Endodermal cell (in vitro differentiated cells): ENCODE data around the gene MORN4. TPM values are rescaled to one million over a fixed set of nuclear protein-coding genes. Genes with fewer than 3 reads are reported as not detected.
A peak's percentile ranks its signal among the peaks of the same experiment; 100 is the strongest.

ENCODE experiments used
- DNase-seq: peaks from one replicate; pipeline ENCODE4 v3.0.0-alpha.2; 2017
- H3K27ac ChIP-seq: 2 replicates; pipeline ENCODE4 v1.5.1; 2013; ENCODE audit warnings: mild to moderate bottlenecking, low read depth, low read length, moderate library complexity
- H3K27me3 ChIP-seq: 2 replicates; pipeline ENCODE4 v1.6.1; 2013; ENCODE audit warnings: mild to moderate bottlenecking, low read length, moderate library complexity; ENCODE audit not compliant: insufficient read depth, control insufficient read depth, poor library complexity, severe bottlenecking
- H3K36me3 ChIP-seq: 2 replicates; pipeline ENCODE4 v1.7.0; 2013; ENCODE audit warnings: mild to moderate bottlenecking, low read length, moderate library complexity; ENCODE audit not compliant: control insufficient read depth, insufficient read depth
- H3K4me1 ChIP-seq: one replicate; pipeline ENCODE4 v1.7.0; 2013; ENCODE audit warnings: low read length; ENCODE audit not compliant: control insufficient read depth, insufficient read depth
- H3K4me3 ChIP-seq: 2 replicates; pipeline ENCODE4 v1.5.1; 2013; ENCODE audit warnings: mild to moderate bottlenecking, low read length, moderate library complexity
- H3K9ac ChIP-seq: 2 replicates; pipeline ENCODE4 v1.6.1; 2013; ENCODE audit warnings: mild to moderate bottlenecking, low read length, moderate library complexity; ENCODE audit not compliant: poor library complexity, severe bottlenecking; ENCODE audit errors: extremely low read depth
- H3K9me3 ChIP-seq: 2 replicates; pipeline ENCODE4 v1.6.1; 2013; ENCODE audit warnings: mild to moderate bottlenecking, low read length, moderate library complexity; ENCODE audit not compliant: control insufficient read depth
- H3K27ac Mint-ChIP-seq: 2 replicates; pipeline ENCODE4 v1.8.0; 2020; ENCODE audit warnings: mixed read lengths
- H3K27me3 Mint-ChIP-seq: 2 replicates; pipeline ENCODE4 v1.8.0; 2021; ENCODE audit warnings: mild to moderate bottlenecking, mixed read lengths; ENCODE audit not compliant: insufficient read depth
- H3K36me3 Mint-ChIP-seq: 2 replicates; pipeline ENCODE4 v1.8.0; 2020; ENCODE audit warnings: low read depth, mixed read lengths
- H3K4me1 Mint-ChIP-seq: 2 replicates; pipeline ENCODE4 v1.8.0; 2020; ENCODE audit warnings: mixed read lengths
- H3K4me3 Mint-ChIP-seq: 2 replicates; pipeline ENCODE4 v1.8.0; 2020; ENCODE audit warnings: mild to moderate bottlenecking, moderate library complexity, mixed read lengths
- H3K9me3 Mint-ChIP-seq: 2 replicates; pipeline ENCODE4 v1.8.0; 2020; ENCODE audit warnings: mild to moderate bottlenecking, mixed read lengths
- WGBS, 2 experiments: methylation state at CpG; one replicate each; pipeline versions ENCODE4 v1.1.5 to v1.1.7; 2013; ENCODE audit warnings: missing lambda C conversion rate in 2 of 2, mixed read lengths in 1 of 2; ENCODE audit not compliant: insufficient coverage in 1 of 2, insufficient read length in 1 of 2; 5-methylcytosine and 5-hydroxymethylcytosine counted together
- total RNA-seq, 2 donors: library from RNA; stranded (reverse); fragmentation: NEBNext Ultra II Directional in 1 of 2; extraction: Animal tissue kit (Norgen Biotek cat#: 25700) in 1 of 2; gene quantifications; 2 replicates in 1 of 2; 3 replicates in 1 of 2; pipeline ENCODE4 v1.2.1, GENCODE V29; 2021
- TF ChIP-seq, protein P1 (sequence below): fragments of 200-600 bp; sonication (generic); conservative IDR thresholded peaks from 2 replicates; pipeline ENCODE4 v1.5.0; 2021; ENCODE audit warnings: antibody characterized with exemption, mild to moderate bottlenecking

The MORN4 gene
- total RNA-seq, 2 donors from 2014 or later, result 19.0 to 21.3 TPM

DNA sequence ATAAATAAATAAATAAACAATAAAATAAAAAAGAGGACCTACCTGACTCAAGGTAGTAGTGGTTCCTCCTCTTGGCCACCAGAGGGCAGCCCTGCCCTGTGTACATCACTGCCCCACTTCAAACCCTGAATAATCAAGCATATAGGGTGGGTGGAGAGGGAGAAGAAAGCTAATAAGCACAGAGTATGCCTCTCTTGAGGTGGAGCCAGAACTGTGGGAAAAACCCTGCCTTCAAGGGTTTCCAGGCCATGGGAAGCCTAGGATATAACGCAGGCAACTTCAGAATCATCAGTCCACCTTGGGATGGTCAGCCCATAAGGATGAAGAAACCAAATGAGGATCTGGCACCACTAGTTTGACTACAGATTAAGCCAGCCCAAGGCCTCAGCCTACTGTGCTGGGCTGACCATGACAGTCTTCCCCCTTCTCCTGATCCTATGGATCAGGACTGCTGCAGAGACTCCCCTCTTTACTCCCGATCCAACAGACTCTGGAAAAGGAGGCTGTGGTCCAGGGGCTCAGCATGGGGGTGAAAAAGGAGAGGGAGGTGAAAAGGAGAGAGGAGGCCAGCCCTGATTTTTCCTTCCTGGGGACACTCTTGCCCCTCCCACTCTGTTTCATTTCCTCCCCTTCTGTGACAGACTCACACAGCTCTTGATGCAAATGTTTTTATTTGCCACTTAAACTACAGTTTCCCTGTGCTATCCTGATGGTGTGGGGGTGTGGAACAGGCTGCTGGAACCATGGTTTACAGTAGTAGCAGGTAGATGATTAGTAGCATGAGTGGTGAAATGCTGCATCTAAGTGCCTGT lies 43.7 kb upstream of the MORN4 start:
- Mint-ChIP-seq H3K27ac (no peak overlapping the region), H3K27me3 (no peaks in the 10 kb centered on the region)

DNA sequence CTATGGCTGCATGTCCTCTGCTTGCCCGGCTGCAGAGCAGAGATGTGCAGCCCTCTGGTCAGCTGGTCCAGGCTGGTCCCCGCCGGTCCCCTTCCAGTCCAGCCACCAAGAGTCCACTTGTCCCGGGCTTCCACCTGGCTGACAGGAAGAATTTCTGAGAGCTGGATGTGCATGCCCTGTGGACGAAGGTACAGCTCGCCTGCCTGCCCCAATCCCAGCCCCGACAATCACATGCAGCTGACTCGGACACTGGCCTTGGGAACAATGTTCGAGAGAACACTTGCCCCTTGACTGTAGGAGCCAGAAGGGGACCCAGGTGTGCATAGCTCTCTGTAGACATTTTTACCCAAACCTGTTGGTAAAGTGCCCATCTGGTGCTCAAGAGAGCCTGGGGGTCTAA lies 41.9 kb upstream of the MORN4 start:
- H3K4me1 Mint-ChIP-seq, result no peaks in the 10 kb centered on the region
- TF ChIP-seq, protein P1, sequence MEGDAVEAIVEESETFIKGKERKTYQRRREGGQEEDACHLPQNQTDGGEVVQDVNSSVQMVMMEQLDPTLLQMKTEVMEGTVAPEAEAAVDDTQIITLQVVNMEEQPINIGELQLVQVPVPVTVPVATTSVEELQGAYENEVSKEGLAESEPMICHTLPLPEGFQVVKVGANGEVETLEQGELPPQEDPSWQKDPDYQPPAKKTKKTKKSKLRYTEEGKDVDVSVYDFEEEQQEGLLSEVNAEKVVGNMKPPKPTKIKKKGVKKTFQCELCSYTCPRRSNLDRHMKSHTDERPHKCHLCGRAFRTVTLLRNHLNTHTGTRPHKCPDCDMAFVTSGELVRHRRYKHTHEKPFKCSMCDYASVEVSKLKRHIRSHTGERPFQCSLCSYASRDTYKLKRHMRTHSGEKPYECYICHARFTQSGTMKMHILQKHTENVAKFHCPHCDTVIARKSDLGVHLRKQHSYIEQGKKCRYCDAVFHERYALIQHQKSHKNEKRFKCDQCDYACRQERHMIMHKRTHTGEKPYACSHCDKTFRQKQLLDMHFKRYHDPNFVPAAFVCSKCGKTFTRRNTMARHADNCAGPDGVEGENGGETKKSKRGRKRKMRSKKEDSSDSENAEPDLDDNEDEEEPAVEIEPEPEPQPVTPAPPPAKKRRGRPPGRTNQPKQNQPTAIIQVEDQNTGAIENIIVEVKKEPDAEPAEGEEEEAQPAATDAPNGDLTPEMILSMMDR, result no peak
- H3K4me3 Mint-ChIP-seq, result no peak overlapping the region
- peaks cover 46% of the 10 kb centered on the region for H3K36me3 Mint-ChIP-seq
- H3K4me3 ChIP-seq, result no peak overlapping the region
- H3K27me3 ChIP-seq, result no peaks in the 10 kb centered on the region
- H3K4me1 ChIP-seq, result no peaks in the 10 kb centered on the region
- no peak overlapping the region for H3K9ac ChIP-seq
- no peaks in the 10 kb centered on the region for H3K27me3 Mint-ChIP-seq
- WGBS, 2 experiments, result 92 to 98% methylated on average over 8 to 9 of the region's 9 CpGs
- peaks cover 49% of the 10 kb centered on the region for H3K36me3 ChIP-seq
- no peak for DNase-seq
- no peak overlapping the region for H3K27ac ChIP-seq
- no peaks in the 10 kb centered on the region for H3K9me3 ChIP-seq
- H3K27ac Mint-ChIP-seq, result no peak overlapping the region
- H3K9me3 Mint-ChIP-seq, result no peaks in the 10 kb centered on the region

More for the DNA sequence above, 43.7 kb upstream of the MORN4 start:
- Histone ChIP-seq H3K4me3 (no peak overlapping the region), H3K36me3 (peaks cover 42% of the 10 kb centered on the region), H3K4me1 (peaks cover 2% of the 10 kb centered on the region), H3K27ac (no peak overlapping the region), H3K27me3 (no peaks in the 10 kb centered on the region), H3K9me3 (no peaks in the 10 kb centered on the region), H3K9ac (no peak overlapping the region)
- TF ChIP-seq, protein P1, result peak; percentile 97
- H3K36me3 Mint-ChIP-seq, result peaks cover 36% of the 10 kb centered on the region
- H3K4me1 Mint-ChIP-seq, result peaks cover under 1% of the 10 kb centered on the region
- H3K9me3 Mint-ChIP-seq, result no peaks in the 10 kb centered on the region
- 87 to 93% methylated on average over 1 to 2 of the region's 2 CpGs for whole genome bisulfite sequencing, 2 experiments
- DNase-seq, result peak; percentile 72
- no peak overlapping the region for H3K4me3 Mint-ChIP-seq

DNA sequence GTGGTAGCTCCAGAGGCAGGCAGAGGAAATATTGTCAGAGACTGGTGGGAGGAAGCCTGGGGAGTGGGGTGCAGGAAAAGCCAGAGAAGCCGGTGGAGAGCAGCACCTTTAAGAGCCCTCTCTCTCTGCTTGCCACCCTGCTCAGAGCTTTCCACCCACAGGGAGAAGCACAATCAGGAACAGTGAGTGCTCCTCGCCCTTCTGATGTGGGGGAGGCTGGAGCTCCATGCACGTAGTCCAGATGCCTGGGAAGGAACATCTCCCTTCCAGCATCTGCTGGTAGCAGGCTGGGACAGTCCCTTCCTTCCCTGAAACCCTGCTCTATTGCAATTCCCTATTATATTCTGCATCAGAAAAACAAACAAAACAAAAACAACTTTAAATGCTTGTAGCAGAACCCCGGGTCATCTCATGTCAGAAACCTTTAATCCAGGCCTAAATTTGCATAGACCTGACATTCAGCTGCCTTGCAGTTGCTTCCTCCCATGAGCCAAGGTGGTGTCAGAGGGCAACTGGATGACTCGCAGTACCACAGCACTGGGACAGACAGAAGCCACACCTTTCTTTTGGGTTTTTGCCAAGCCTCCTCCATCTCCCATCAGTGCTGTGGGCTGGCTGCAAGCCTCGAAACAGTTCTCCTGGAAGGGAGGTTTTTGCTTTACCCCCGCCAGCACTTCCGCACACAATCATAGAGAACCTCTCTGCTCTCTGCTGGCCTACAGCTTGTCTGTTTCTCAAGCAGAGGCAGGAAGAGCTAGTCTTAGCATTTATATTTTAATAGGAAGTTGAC lies 40.6 kb upstream of the MORN4 start:
- Mint-ChIP-seq H3K36me3 (peaks cover 53% of the 10 kb centered on the region), H3K27me3 (no peaks in the 10 kb centered on the region), H3K4me3 (no peak overlapping the region), H3K9me3 (no peaks in the 10 kb centered on the region), H3K27ac (peak overlapping the region; percentile 22), H3K4me1 (no peaks in the 10 kb centered on the region)
- Histone ChIP-seq H3K9me3 (no peaks in the 10 kb centered on the region), H3K36me3 (peaks cover 55% of the 10 kb centered on the region), H3K27ac (no peak overlapping the region), H3K4me1 (no peaks in the 10 kb centered on the region), H3K4me3 (no peak overlapping the region), H3K27me3 (no peaks in the 10 kb centered on the region), H3K9ac (no peak overlapping the region)
- no peak for DNase-seq
- TF ChIP-seq, protein P1, result no peak
- 75 to 95% methylated on average over 5 to 8 of the region's 8 CpGs for WGBS, 2 experiments
